Trophoblast cell (in vitro differentiated cells and primary cell): Measurements from ENCODE around the gene MAGI2.

Experiments used
- DNase-seq, 2 donors: peaks; one replicate each; pipeline ENCODE4 v3.0.0-alpha.2; 2016
- H2AFZ ChIP-seq: 2 replicates; pipeline ENCODE4 v1.6.1; 2013; ENCODE audit warnings: low read length, moderate library complexity, mild to moderate bottlenecking; ENCODE audit not compliant: insufficient read depth, poor library complexity
- H2AK5ac ChIP-seq: 2 replicates; pipeline ENCODE4 v1.6.1; 2013; ENCODE audit warnings: mild to moderate bottlenecking, low read length
- H2BK120ac ChIP-seq: 2 replicates; pipeline ENCODE4 v1.6.1; 2013; ENCODE audit warnings: low read length, mild to moderate bottlenecking, moderate library complexity; ENCODE audit not compliant: insufficient read depth, poor library complexity
- H2BK12ac ChIP-seq: 2 replicates; pipeline ENCODE4 v1.6.1; 2013; ENCODE audit warnings: mild to moderate bottlenecking, low read length, moderate library complexity
- H2BK5ac ChIP-seq: 2 replicates; pipeline ENCODE4 v1.6.1; 2013; ENCODE audit warnings: low read length, low read depth, moderate library complexity, mild to moderate bottlenecking; ENCODE audit not compliant: poor library complexity
- H3K14ac ChIP-seq: 2 replicates; pipeline ENCODE4 v1.6.1; 2013; ENCODE audit warnings: mild to moderate bottlenecking, low read length
- H3K18ac ChIP-seq: 2 replicates; pipeline ENCODE4 v1.6.1; 2013; ENCODE audit warnings: mild to moderate bottlenecking, low read length
- H3K23ac ChIP-seq: 2 replicates; pipeline ENCODE4 v1.6.1; 2013; ENCODE audit warnings: low read length
- H3K27ac ChIP-seq: 2 replicates; pipeline ENCODE4 v1.5.1; 2013; ENCODE audit warnings: low read depth, mild to moderate bottlenecking, inconsistent platforms, low read length, moderate library complexity
- H3K27me3 ChIP-seq: 2 replicates; pipeline ENCODE4 v1.6.1; 2013; ENCODE audit warnings: inconsistent platforms, mild to moderate bottlenecking, low read length, moderate library complexity; ENCODE audit not compliant: insufficient read depth
- H3K36me3 ChIP-seq, 2 experiments: 1 replicate in 1 of 2; 2 replicates in 1 of 2; pipeline ENCODE4 v1.6.1; 2013; ENCODE audit warnings: low read length in 2 of 2, mild to moderate bottlenecking in 2 of 2, moderate library complexity in 1 of 2; ENCODE audit not compliant: insufficient read depth in 2 of 2, control insufficient read depth in 1 of 2
- H3K4ac ChIP-seq: 2 replicates; pipeline ENCODE4 v1.6.1; 2013; ENCODE audit warnings: low read depth, mild to moderate bottlenecking, low read length, moderate library complexity
- H3K4me1 ChIP-seq, 2 experiments: 1 replicate in 1 of 2; 2 replicates in 1 of 2; pipeline ENCODE4 v1.6.1; 2013; ENCODE audit warnings: low read length in 2 of 2, mild to moderate bottlenecking in 2 of 2, moderate library complexity in 1 of 2; ENCODE audit not compliant: insufficient read depth in 2 of 2, control insufficient read depth in 1 of 2
- H3K4me2 ChIP-seq: 2 replicates; pipeline ENCODE4 v1.6.1; 2013; ENCODE audit warnings: inconsistent platforms, mild to moderate bottlenecking, low read length, moderate library complexity
- H3K4me3 ChIP-seq: 2 replicates; pipeline ENCODE4 v1.5.1; 2013; ENCODE audit warnings: mild to moderate bottlenecking, low read depth, low read length, inconsistent platforms
- H3K79me1 ChIP-seq: one replicate; pipeline ENCODE4 v1.6.1; 2013; ENCODE audit warnings: low read length
- H3K79me2 ChIP-seq: 2 replicates; pipeline ENCODE4 v1.6.1; 2013; ENCODE audit warnings: low read length, mild to moderate bottlenecking; ENCODE audit not compliant: control insufficient read depth, insufficient read depth, poor library complexity
- H3K9ac ChIP-seq: 2 replicates; pipeline ENCODE4 v1.6.1; 2013; ENCODE audit warnings: mild to moderate bottlenecking, low read length
- H3K9me3 ChIP-seq: 2 replicates; pipeline ENCODE4 v1.6.1; 2013; ENCODE audit warnings: low read depth, mild to moderate bottlenecking, control low read depth, inconsistent platforms, low read length; ENCODE audit not compliant: insufficient read depth
- H4K12ac ChIP-seq: 2 replicates; pipeline ENCODE4 v1.6.1; 2013; ENCODE audit warnings: low read depth, mild to moderate bottlenecking, low read length, moderate library complexity
- H4K8ac ChIP-seq: 2 replicates; pipeline ENCODE4 v1.6.1; 2013; ENCODE audit warnings: low read depth, mild to moderate bottlenecking, low read length, moderate library complexity
- H4K91ac ChIP-seq: one replicate; pipeline ENCODE4 v1.6.1; 2013; ENCODE audit warnings: low read depth, mild to moderate bottlenecking, low read length, moderate library complexity
- WGBS: extraction: QIAGEN DNeasy Blood & Tissue Kit; methylation state at CpG from one replicate; pipeline ENCODE4 v1.1.7; 2013; ENCODE audit warnings: missing lambda C conversion rate; ENCODE audit not compliant: insufficient read length, insufficient coverage; ENCODE audit errors: extremely low coverage; 5-methylcytosine and 5-hydroxymethylcytosine counted together

MAGI2 gene

GRCh38 chr7:79464051-79464450, 10.6 kb upstream of the MAGI2 start:
- Histone ChIP-seq H3K4me3 (no peak overlapping the region), H3K4me2 (no peak overlapping the region), H2BK5ac (no peak overlapping the region), H3K18ac (no peak overlapping the region), H4K8ac (no peak overlapping the region), H3K9me3 (no peaks in the 10 kb centered on the region), H3K27ac (no peak overlapping the region), H3K4ac (no peak overlapping the region), H2BK120ac (no peak overlapping the region), H2AK5ac (no peak overlapping the region), H2AFZ (no peak overlapping the region), H3K23ac (no peak overlapping the region), H4K12ac (no peak overlapping the region), H3K79me1 (no peaks in the 10 kb centered on the region), H3K9ac (no peak overlapping the region), H3K14ac (no peak overlapping the region), H3K79me2 (no peaks in the 10 kb centered on the region), H3K4me1 (no peaks in the 10 kb centered on the region), H4K91ac (no peak overlapping the region), H3K27me3 (no peaks in the 10 kb centered on the region), H3K36me3 (no peaks in the 10 kb centered on the region), H2BK12ac (no peak overlapping the region)
- DNase-seq, result no peak
- WGBS, result no CpG with 5 or more reads among the region's 3 CpGs

GRCh38 chr7:79462390-79462789, 8.9 kb upstream of the MAGI2 start:
- no CpG with 5 or more reads among the region's 2 CpGs for WGBS
- Histone ChIP-seq H3K27ac (no peak overlapping the region), H3K27me3 (no peaks in the 10 kb centered on the region), H3K4me1 (no peaks in the 10 kb centered on the region), H3K4me3 (no peak overlapping the region), H4K12ac (no peak overlapping the region), H3K18ac (no peak overlapping the region), H4K91ac (no peak overlapping the region), H2AK5ac (no peak overlapping the region), H3K9me3 (no peaks in the 10 kb centered on the region), H3K23ac (no peak overlapping the region), H3K36me3 (no peaks in the 10 kb centered on the region), H4K8ac (no peak overlapping the region), H3K9ac (no peak overlapping the region), H2BK120ac (no peak overlapping the region), H2BK5ac (no peak overlapping the region), H3K79me2 (no peaks in the 10 kb centered on the region), H2AFZ (no peak overlapping the region), H3K4ac (no peak overlapping the region), H3K79me1 (no peaks in the 10 kb centered on the region), H2BK12ac (no peak overlapping the region), H3K14ac (no peak overlapping the region), H3K4me2 (no peak overlapping the region)
- no peak for DNase-seq

GRCh38 chr7:79461660-79462059, 8.2 kb upstream of the MAGI2 start:
- no peaks in the 10 kb centered on the region for H3K36me3 ChIP-seq
- no peak overlapping the region for H3K14ac ChIP-seq
- H3K4ac ChIP-seq, result no peak overlapping the region
- H3K79me2 ChIP-seq, result no peaks in the 10 kb centered on the region
- H3K23ac ChIP-seq, result no peak overlapping the region
- H2BK5ac ChIP-seq, result no peak overlapping the region
- no peak overlapping the region for H2BK120ac ChIP-seq
- peak in 1 of 2 donors; percentile 31 for DNase-seq
- no peak overlapping the region for H2AK5ac ChIP-seq
- no peak overlapping the region for H2BK12ac ChIP-seq
- H2AFZ ChIP-seq, result no peak overlapping the region
- no peak overlapping the region for H3K27ac ChIP-seq
- WGBS, result no CpG with 5 or more reads among the region's 1 CpG
- no peaks in the 10 kb centered on the region for H3K4me1 ChIP-seq
- no peaks in the 10 kb centered on the region for H3K79me1 ChIP-seq
- H3K4me2 ChIP-seq, result no peak overlapping the region
- no peak overlapping the region for H4K91ac ChIP-seq
- H3K9ac ChIP-seq, result no peak overlapping the region
- H3K9me3 ChIP-seq, result no peaks in the 10 kb centered on the region
- H3K27me3 ChIP-seq, result no peaks in the 10 kb centered on the region
- H3K18ac ChIP-seq, result no peak overlapping the region
- no peak overlapping the region for H4K12ac ChIP-seq
- H4K8ac ChIP-seq, result no peak overlapping the region
- H3K4me3 ChIP-seq, result no peak overlapping the region

GRCh38 chr7:79459381-79459780, 5.9 kb upstream of the MAGI2 start:
- Histone ChIP-seq H2BK120ac (no peak overlapping the region), H3K79me2 (no peaks in the 10 kb centered on the region), H3K4me1 (peaks cover 0 to 2% of the 10 kb centered on the region in 2 experiments), H3K9me3 (no peaks in the 10 kb centered on the region), H3K4me2 (no peak overlapping the region), H3K18ac (no peak overlapping the region), H2BK5ac (no peak overlapping the region), H3K4me3 (no peak overlapping the region), H3K23ac (no peak overlapping the region), H2BK12ac (no peak overlapping the region), H3K4ac (no peak overlapping the region), H3K9ac (no peak overlapping the region), H3K79me1 (no peaks in the 10 kb centered on the region), H2AFZ (no peak overlapping the region), H3K36me3 (no peaks in the 10 kb centered on the region), H2AK5ac (no peak overlapping the region), H4K91ac (no peak overlapping the region), H3K14ac (no peak overlapping the region), H4K8ac (no peak overlapping the region), H3K27me3 (no peaks in the 10 kb centered on the region), H3K27ac (no peak overlapping the region), H4K12ac (no peak overlapping the region)
- no peak for DNase-seq
- WGBS, result no CpG with 5 or more reads among the region's 3 CpGs
